Measurements from ENCODE around the gene MAST4.

The MAST4 gene

DNA sequence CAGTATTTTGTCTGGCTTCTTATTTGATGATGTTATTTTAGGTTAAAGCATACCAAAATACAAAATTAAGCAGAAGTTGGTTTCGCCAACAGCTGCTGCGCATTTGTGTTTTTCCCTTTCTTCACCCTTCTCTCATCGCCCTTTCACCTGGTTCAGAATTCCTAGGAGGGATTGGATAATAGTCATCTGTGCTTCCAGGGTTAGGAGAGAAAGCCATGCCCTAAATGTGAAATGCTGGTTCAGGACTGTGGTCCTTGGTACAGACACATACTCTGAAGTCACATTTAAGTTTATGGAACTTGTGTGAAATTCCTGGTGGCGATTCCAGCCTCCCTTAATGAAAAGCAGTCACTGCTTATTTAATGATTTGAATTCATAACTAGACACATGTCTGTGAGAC lies 7.7 kb downstream of the MAST4 start:
- DNase-seq (ENCODE audit: low read depth in 2 of 3, low spot score in 2 of 3): no peak

GRCh38 chr5:66606713-66607112 lies 10.5 kb downstream of the MAST4 start:
- no peak for DNase-seq (ENCODE audit: low read depth in 2 of 3, low spot score in 2 of 3)

GRCh38 chr5:66608501-66608900 lies 12.3 kb downstream of the MAST4 start:
- no peak for DNase-seq (ENCODE audit: low read depth in 2 of 3, low spot score in 2 of 3)

- no peak for DNase-seq (ENCODE audit: low read depth in 2 of 3, low spot score in 2 of 3)
Observed at GRCh38 chr5:66609615-66610014, 13.4 kb downstream of the MAST4 start.

- DNase-seq (ENCODE audit: low read depth in 2 of 3, low spot score in 2 of 3): no peak
Observed at GRCh38 chr5:66612226-66612625, 16.0 kb downstream of the MAST4 start.

DNA sequence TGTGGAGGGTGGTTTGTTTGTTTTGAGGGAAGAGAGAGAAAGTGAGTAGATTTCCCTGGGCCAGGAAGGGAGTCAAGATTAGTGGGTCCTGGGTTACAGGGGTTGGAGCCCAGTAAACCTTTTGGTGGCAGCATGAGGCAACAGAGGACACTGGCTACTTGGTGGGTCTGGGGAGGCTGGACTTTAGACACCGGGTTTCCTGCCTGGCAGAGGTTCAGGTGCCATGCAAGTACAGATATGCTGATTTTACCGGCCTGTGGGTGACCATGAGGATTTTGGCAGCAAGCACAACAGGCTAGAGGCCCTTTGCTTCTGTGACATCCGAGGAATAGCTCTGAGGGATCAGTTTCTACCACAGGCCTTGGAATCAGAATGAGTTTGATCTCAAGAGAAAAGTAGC lies 18.9 kb downstream of the MAST4 start:
- DNase-seq (ENCODE audit: low read depth in 2 of 3, low spot score in 2 of 3): no peak

DNA sequence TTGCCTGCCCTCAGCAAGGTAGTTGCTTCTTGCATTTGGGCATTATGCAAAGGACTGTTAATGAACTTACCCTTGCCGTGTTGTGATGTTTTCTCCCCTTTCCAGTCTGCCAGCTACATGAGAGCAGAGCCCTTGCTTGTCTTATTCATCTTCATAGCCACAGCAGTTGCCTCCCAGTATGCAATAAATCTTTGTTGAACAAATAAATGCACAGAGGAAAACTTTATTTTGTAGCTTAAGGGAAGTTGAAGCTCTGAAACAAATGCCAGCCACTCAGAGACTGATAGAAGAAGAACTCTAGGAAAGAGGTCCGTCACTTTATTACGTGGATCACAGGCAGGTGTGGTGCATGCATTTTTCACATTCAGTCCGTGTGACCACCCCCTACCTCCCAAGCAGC lies 19.7 kb downstream of the MAST4 start:
- no peak for DNase-seq (ENCODE audit: low read depth in 2 of 3, low spot score in 2 of 3)

DNA sequence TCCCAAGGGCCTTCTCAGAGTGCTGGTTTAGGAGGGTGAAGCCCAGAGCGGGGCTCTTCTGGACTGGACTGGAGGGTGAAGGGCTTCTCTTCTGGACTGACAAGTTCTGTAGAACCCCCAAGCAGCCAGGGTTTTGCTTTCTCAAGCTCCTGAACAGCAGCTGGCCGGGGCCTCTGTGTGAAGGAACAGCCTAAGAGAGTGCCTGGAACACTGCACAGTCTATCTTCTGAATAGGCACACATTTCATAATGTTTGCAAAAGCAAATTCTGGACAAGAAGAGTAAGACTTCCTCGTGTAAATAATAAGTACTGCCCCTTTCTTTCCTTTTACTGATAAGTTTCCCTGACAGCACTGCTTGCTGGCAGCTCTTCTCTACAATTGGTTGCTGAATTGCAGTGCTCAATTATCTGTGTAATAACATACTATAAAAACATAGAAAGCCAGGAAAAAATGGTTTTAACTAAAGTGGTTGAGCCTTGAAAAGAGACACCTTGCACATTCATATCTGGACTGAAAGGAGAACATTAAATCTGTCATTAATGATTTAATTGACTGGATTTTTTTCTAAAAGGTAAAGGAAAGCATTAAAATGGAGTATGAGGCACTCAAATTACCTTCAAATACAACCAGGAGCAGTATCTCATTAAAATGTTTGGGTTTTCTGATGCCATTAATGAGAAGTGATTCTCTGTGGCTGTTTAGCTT lies 20.5 kb downstream of the MAST4 start:
- no peak for DNase-seq (ENCODE audit: low read depth in 2 of 3, low spot score in 2 of 3)

GRCh38 chr5:66617226-66617861 lies 21.2 kb downstream of the MAST4 start:
- DNase-seq (ENCODE audit: low read depth in 2 of 3, low spot score in 2 of 3): no peak

- DNase-seq (ENCODE audit: low read depth in 2 of 3, low spot score in 2 of 3): no peak
Observed at GRCh38 chr5:66617991-66618768, 22.0 kb downstream of the MAST4 start.

GRCh38 chr5:66620711-66621110 lies 24.5 kb downstream of the MAST4 start:
- no peak for DNase-seq (ENCODE audit: low read depth in 2 of 3, low spot score in 2 of 3)

- no peak for DNase-seq (ENCODE audit: low read depth in 2 of 3, low spot score in 2 of 3)
Observed at GRCh38 chr5:66621146-66621545, 25.0 kb downstream of the MAST4 start.

GRCh38 chr5:66621736-66622135 lies 25.5 kb downstream of the MAST4 start:
- DNase-seq (ENCODE audit: low read depth in 2 of 3, low spot score in 2 of 3): no peak

DNA sequence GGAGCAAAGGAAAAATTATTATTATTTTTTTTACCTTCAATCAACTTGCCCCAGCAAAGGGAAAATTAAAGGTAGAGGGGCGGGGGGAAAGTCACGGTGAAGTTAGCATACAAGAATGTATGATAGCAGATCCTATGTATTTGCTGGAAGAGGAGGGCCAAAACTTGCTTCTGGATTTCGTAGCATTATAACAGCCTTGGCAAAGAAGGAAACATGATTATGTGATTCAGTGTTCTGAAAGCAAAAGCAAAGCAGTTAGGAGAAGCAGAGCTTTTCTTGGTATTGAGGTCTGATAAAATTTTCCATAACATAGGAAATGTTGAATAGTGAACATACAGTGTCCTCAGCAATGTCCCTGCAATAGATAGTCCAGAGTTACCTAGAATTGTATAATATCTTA lies 32.4 kb downstream of the MAST4 start:
- no peak for DNase-seq (ENCODE audit: low read depth in 2 of 3, low spot score in 2 of 3)

DNA sequence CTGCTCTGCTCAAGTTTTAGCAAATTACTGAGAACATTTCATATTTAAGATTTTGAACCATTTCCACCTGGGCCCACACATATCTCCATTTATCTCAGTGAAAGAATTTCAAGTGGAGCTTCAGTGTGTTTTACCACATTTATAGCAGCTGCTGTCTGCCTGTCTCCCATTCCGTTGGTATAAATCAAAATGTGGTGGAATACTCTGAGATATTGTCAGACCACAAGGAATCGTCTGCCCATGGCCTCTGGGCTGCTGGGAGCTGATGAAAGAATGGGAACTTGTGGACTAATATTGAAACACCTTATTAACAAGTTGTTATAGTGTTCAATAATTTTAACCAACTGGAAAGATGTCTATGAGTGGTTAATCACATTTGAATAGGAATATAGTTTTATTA lies 33.3 kb downstream of the MAST4 start:
- no peak for DNase-seq (ENCODE audit: low read depth in 2 of 3, low spot score in 2 of 3)

- DNase-seq (ENCODE audit: low read depth in 2 of 3, low spot score in 2 of 3): no peak
Observed at GRCh38 chr5:66633754-66634153, 37.6 kb downstream of the MAST4 start.

DNA sequence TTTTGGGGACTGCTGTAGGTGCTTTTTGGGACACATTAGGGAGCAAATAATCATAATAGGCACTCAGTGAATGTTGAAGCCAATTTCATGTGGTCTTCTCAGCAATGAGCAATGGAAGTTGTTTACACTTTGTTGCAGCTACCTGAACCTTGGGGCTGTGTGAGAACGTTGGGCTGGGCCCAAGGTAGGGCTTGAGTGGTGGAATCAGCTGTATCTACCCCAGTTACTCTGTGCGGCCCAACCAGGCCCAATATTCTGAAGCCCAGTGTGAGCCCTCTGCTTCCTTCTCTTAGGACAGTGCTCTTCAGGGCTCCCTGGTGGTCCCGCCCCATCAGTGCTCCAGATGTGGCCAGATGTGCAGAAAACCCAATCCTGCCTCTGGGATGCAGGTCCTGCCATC lies 38.4 kb downstream of the MAST4 start:
- no peak for DNase-seq (ENCODE audit: low read depth in 2 of 3, low spot score in 2 of 3)

DNA sequence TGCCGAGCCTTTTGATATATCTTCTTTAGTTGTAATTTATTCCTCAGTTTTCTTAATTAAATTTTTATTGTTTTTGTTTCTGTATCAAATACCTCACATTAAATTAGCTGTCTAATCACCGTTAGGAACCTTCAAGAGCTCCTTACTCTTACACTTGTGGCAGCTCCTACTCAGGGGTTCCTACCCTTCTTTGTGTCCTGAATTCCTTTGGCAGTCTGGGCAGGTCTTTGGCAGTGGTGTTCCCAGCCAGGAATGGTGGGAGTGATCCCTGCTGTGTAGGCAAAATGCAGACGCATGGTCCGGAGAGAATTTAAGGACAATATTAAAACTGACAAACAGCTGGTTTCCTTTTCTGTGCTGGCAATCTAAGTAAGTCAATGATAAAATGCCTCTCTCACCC lies 41.8 kb downstream of the MAST4 start:
- DNase-seq (ENCODE audit: low read depth in 2 of 3, low spot score in 2 of 3): no peak

GRCh38 chr5:66639037-66639436 lies 42.8 kb downstream of the MAST4 start:
- no peak for DNase-seq (ENCODE audit: low read depth in 2 of 3, low spot score in 2 of 3)

GRCh38 chr5:66642538-66642937 lies 46.3 kb downstream of the MAST4 start:
- no peak for DNase-seq (ENCODE audit: low read depth in 2 of 3, low spot score in 2 of 3)

- no peak for DNase-seq (ENCODE audit: low read depth in 2 of 3, low spot score in 2 of 3)
Observed at GRCh38 chr5:66643387-66643786, 47.2 kb downstream of the MAST4 start.

- DNase-seq (ENCODE audit: low read depth in 2 of 3, low spot score in 2 of 3): no peak
Observed at GRCh38 chr5:66644111-66644510, 47.9 kb downstream of the MAST4 start.
